ENCODE measurements around the gene PACS1. TPM values are rescaled to one million over a fixed set of nuclear protein-coding genes. Genes with fewer than 3 reads are reported as not detected.

The PACS1 gene
- total and polyA plus RNA-seq, 2 donors (not counting 1 experiment from before 2014, with no cell fraction given), result 25.9 to 28.5 TPM

- no peaks in the 10 kb centered on the region for H3K9me3 ChIP-seq (ENCODE audit: control insufficient read depth, insufficient read depth, low read depth, low read length)
- peaks cover 2% of the 10 kb centered on the region for H3K4me1 ChIP-seq (ENCODE audit: control insufficient read depth, extremely low read depth, insufficient read depth, low read length)
- H2AFZ ChIP-seq (ENCODE audit: low read length), result no peak overlapping the region
- no peak for DNase-seq (ENCODE audit: low read depth in 2 of 2)
- H3K4me2 ChIP-seq (ENCODE audit: extremely low read depth, insufficient read depth, low read length), result no peak overlapping the region
- no peak overlapping the region for H3K27ac ChIP-seq (ENCODE audit: insufficient read depth, low read length)
- H3K4me3 ChIP-seq (replicated peaks in 1 of 4; ENCODE audit: control extremely low read depth in 1 of 4, insufficient read depth in 1 of 4, low read depth in 3 of 4, low read length in 4 of 4), result no peak overlapping the region
- H4K20me1 ChIP-seq (ENCODE audit: control insufficient read depth, extremely low read depth, insufficient read depth, low read length), result no peaks in the 10 kb centered on the region
- no peak overlapping the region for H3K9ac ChIP-seq (ENCODE audit: insufficient read depth, low read length)
- H3K27me3 ChIP-seq (ENCODE audit: control insufficient read depth, insufficient read depth, low read length), result no peaks in the 10 kb centered on the region
- no peaks in the 10 kb centered on the region for H3K36me3 ChIP-seq (ENCODE audit: control insufficient read depth, insufficient read depth, low read length)
- TF ChIP-seq, protein P1, sequence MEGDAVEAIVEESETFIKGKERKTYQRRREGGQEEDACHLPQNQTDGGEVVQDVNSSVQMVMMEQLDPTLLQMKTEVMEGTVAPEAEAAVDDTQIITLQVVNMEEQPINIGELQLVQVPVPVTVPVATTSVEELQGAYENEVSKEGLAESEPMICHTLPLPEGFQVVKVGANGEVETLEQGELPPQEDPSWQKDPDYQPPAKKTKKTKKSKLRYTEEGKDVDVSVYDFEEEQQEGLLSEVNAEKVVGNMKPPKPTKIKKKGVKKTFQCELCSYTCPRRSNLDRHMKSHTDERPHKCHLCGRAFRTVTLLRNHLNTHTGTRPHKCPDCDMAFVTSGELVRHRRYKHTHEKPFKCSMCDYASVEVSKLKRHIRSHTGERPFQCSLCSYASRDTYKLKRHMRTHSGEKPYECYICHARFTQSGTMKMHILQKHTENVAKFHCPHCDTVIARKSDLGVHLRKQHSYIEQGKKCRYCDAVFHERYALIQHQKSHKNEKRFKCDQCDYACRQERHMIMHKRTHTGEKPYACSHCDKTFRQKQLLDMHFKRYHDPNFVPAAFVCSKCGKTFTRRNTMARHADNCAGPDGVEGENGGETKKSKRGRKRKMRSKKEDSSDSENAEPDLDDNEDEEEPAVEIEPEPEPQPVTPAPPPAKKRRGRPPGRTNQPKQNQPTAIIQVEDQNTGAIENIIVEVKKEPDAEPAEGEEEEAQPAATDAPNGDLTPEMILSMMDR (conservative IDR thresholded peaks at IDR 0.05 in 1 of 2, IDR thresholded peaks at IDR 0.05 in 1 of 2; ENCODE audit: low read depth in 1 of 2, low read length in 2 of 2), result no peak
- TF ChIP-seq EZH2 (IDR thresholded peaks at IDR 0.05; ENCODE audit: low read length, missing control alignments), result no peak
- peaks cover 2% of the 10 kb centered on the region for H3K79me2 ChIP-seq (ENCODE audit: control insufficient read depth, insufficient read depth, low read length)
These were observed 73.1 kb downstream of the PACS1 start for GRCh38 chr11:66143264-66143566.

- no peak overlapping the region for H3K4me2 ChIP-seq (ENCODE audit: extremely low read depth, insufficient read depth, low read length)
- no peak overlapping the region for H3K9ac ChIP-seq (ENCODE audit: insufficient read depth, low read length)
- no peak overlapping the region for H2AFZ ChIP-seq (ENCODE audit: low read length)
- no peak overlapping the region for H3K27ac ChIP-seq (ENCODE audit: insufficient read depth, low read length)
- H3K4me1 ChIP-seq (ENCODE audit: control insufficient read depth, extremely low read depth, insufficient read depth, low read length), result peaks cover 2% of the 10 kb centered on the region
- no peaks in the 10 kb centered on the region for H3K9me3 ChIP-seq (ENCODE audit: control insufficient read depth, insufficient read depth, low read depth, low read length)
- H3K79me2 ChIP-seq (ENCODE audit: control insufficient read depth, insufficient read depth, low read length), result no peaks in the 10 kb centered on the region
- H4K20me1 ChIP-seq (ENCODE audit: control insufficient read depth, extremely low read depth, insufficient read depth, low read length), result no peaks in the 10 kb centered on the region
- H3K27me3 ChIP-seq (ENCODE audit: control insufficient read depth, insufficient read depth, low read length), result no peaks in the 10 kb centered on the region
- DNase-seq (ENCODE audit: low read depth in 2 of 2), result no peak
- no peak overlapping the region for H3K4me3 ChIP-seq (replicated peaks in 1 of 4; ENCODE audit: control extremely low read depth in 1 of 4, insufficient read depth in 1 of 4, low read depth in 3 of 4, low read length in 4 of 4)
- no peaks in the 10 kb centered on the region for H3K36me3 ChIP-seq (ENCODE audit: control insufficient read depth, insufficient read depth, low read length)
- TF ChIP-seq, protein P1 (conservative IDR thresholded peaks at IDR 0.05 in 1 of 2, IDR thresholded peaks at IDR 0.05 in 1 of 2; ENCODE audit: low read depth in 1 of 2, low read length in 2 of 2), result no peak
- TF ChIP-seq EZH2 (IDR thresholded peaks at IDR 0.05; ENCODE audit: low read length, missing control alignments), result no peak
These were observed 74.1 kb downstream of the PACS1 start for GRCh38 chr11:66143996-66144678.

DNA sequence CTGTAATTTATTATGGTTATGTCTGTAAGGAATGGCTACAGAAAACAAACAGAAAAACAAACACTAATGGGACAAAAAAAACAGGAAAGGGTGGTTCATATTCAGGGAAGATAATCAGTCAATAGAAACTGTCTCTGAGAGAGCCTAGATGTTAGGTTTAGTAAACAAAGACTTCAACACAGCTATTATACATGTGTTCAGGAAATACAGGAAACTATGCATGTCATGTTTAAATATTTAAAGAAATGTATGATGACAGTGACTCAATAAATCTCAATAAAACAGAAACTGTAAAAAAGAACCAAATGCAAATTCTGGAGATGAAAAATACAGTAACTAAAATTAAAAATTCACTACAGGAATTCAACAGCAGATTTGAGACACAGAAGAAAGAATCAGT lies 76.0 kb downstream of the PACS1 start:
- Histone ChIP-seq H3K27me3 (ENCODE audit: control insufficient read depth, insufficient read depth, low read length) (no peaks in the 10 kb centered on the region), H3K36me3 (ENCODE audit: control insufficient read depth, insufficient read depth, low read length) (no peaks in the 10 kb centered on the region), H3K9me3 (ENCODE audit: control insufficient read depth, insufficient read depth, low read depth, low read length) (no peaks in the 10 kb centered on the region), H3K4me1 (ENCODE audit: control insufficient read depth, extremely low read depth, insufficient read depth, low read length) (peaks cover 2% of the 10 kb centered on the region), H3K79me2 (ENCODE audit: control insufficient read depth, insufficient read depth, low read length) (no peaks in the 10 kb centered on the region), H3K27ac (ENCODE audit: insufficient read depth, low read length) (no peak overlapping the region), H2AFZ (ENCODE audit: low read length) (no peak overlapping the region), H4K20me1 (ENCODE audit: control insufficient read depth, extremely low read depth, insufficient read depth, low read length) (no peaks in the 10 kb centered on the region), H3K4me2 (ENCODE audit: extremely low read depth, insufficient read depth, low read length) (no peak overlapping the region), H3K9ac (ENCODE audit: insufficient read depth, low read length) (no peak overlapping the region), H3K4me3 (replicated peaks in 1 of 4; ENCODE audit: control extremely low read depth in 1 of 4, insufficient read depth in 1 of 4, low read depth in 3 of 4, low read length in 4 of 4) (no peak overlapping the region)
- DNase-seq (ENCODE audit: low read depth in 2 of 2), result no peak
- TF ChIP-seq, protein P1 (conservative IDR thresholded peaks at IDR 0.05 in 1 of 2, IDR thresholded peaks at IDR 0.05 in 1 of 2; ENCODE audit: low read depth in 1 of 2, low read length in 2 of 2), result no peak
- no peak for TF ChIP-seq EZH2 (IDR thresholded peaks at IDR 0.05; ENCODE audit: low read length, missing control alignments)

Data from fibroblast of lung (primary cell).